Adipocyte (in vitro differentiated cells): Measurements from ENCODE around the gene DNAJC22.

Experiments used
- DNase-seq: peaks from one replicate; pipeline ENCODE4 v3.0.0-alpha.2; 2015; ENCODE audit warnings: low read depth
- H3K27me3 ChIP-seq: replicated peaks from 2 replicates; pipeline ENCODE4 v1.7.0; 2013; ENCODE audit warnings: mild to moderate bottlenecking, low read length, moderate library complexity; ENCODE audit not compliant: control insufficient read depth, insufficient read depth
- H3K36me3 ChIP-seq: 2 replicates; pipeline ENCODE4 v1.7.0; 2013; ENCODE audit warnings: low read length, mild to moderate bottlenecking, moderate library complexity; ENCODE audit not compliant: control insufficient read depth, insufficient read depth, severe bottlenecking
- H3K4me1 ChIP-seq: 2 replicates; pipeline ENCODE4 v1.7.0; 2013; ENCODE audit warnings: mild to moderate bottlenecking, low read length, moderate library complexity; ENCODE audit not compliant: control insufficient read depth, insufficient read depth
- H3K4me3 ChIP-seq: 2 replicates; pipeline ENCODE4 v1.7.0; 2013; ENCODE audit warnings: mild to moderate bottlenecking, low read length, moderate library complexity
- H3K9ac ChIP-seq: 2 replicates; pipeline ENCODE4 v1.7.0; 2013; ENCODE audit warnings: mild to moderate bottlenecking, low read length, moderate library complexity
- H3K9me3 ChIP-seq: 2 replicates; pipeline ENCODE4 v1.7.0; 2013; ENCODE audit warnings: mild to moderate bottlenecking, low read length, moderate library complexity; ENCODE audit not compliant: control insufficient read depth

DNAJC22 gene

GRCh38 chr12:49348781-49349180, 2.1 kb downstream of the DNAJC22 start:
- H3K36me3 ChIP-seq: no peaks in the 10 kb centered on the region
- no peaks in the 10 kb centered on the region for H3K9me3 ChIP-seq
- H3K27me3 ChIP-seq: peaks cover 18% of the 10 kb centered on the region
- no peak overlapping the region for H3K9ac ChIP-seq
- peaks cover 23% of the 10 kb centered on the region for H3K4me1 ChIP-seq
- H3K4me3 ChIP-seq: no peak overlapping the region
- DNase-seq: no peak

- Histone ChIP-seq H3K27me3 (peaks cover 13% of the 10 kb centered on the region), H3K36me3 (no peaks in the 10 kb centered on the region)
Measured at GRCh38 chr12:49349266-49349665, 2.6 kb downstream of the DNAJC22 start.

GRCh38 chr12:49352351-49352750, 5.7 kb downstream of the DNAJC22 start:
- Histone ChIP-seq H3K4me1 (peaks cover 8% of the 10 kb centered on the region), H3K27me3 (peaks cover 2% of the 10 kb centered on the region), H3K9ac (no peak overlapping the region), H3K4me3 (no peak overlapping the region), H3K9me3 (no peaks in the 10 kb centered on the region), H3K36me3 (no peaks in the 10 kb centered on the region)
- no peak for DNase-seq

More at GRCh38 chr12:49349266-49349665, 2.6 kb downstream of the DNAJC22 start:
- H3K4me1 ChIP-seq: peaks cover 23% of the 10 kb centered on the region
- DNase-seq: no peak
- H3K4me3 ChIP-seq: no peak overlapping the region
- no peak overlapping the region for H3K9ac ChIP-seq
- no peaks in the 10 kb centered on the region for H3K9me3 ChIP-seq

GRCh38 chr12:49355913-49356312, 9.2 kb downstream of the DNAJC22 start:
- no peak for DNase-seq
- H3K27me3 ChIP-seq: no peaks in the 10 kb centered on the region
- peaks cover 19% of the 10 kb centered on the region for H3K4me1 ChIP-seq

GRCh38 chr12:49357103-49357678, 10.5 kb downstream of the DNAJC22 start:
- peak; percentile 93 for DNase-seq
- Histone ChIP-seq H3K9me3 (no peaks in the 10 kb centered on the region), H3K4me3 (peak overlapping the region; percentile 29), H3K27me3 (no peaks in the 10 kb centered on the region), H3K4me1 (peaks cover 19% of the 10 kb centered on the region), H3K9ac (peak overlapping the region; percentile 29), H3K36me3 (no peaks in the 10 kb centered on the region)

More at GRCh38 chr12:49355913-49356312, 9.2 kb downstream of the DNAJC22 start:
- Histone ChIP-seq H3K4me3 (no peak overlapping the region), H3K36me3 (no peaks in the 10 kb centered on the region), H3K9me3 (no peaks in the 10 kb centered on the region), H3K9ac (no peak overlapping the region)

GRCh38 chr12:49358483-49359141, 11.9 kb downstream of the DNAJC22 start:
- peak; percentile 83 for DNase-seq
- H3K36me3 ChIP-seq: no peaks in the 10 kb centered on the region
- H3K27me3 ChIP-seq: no peaks in the 10 kb centered on the region
- H3K9ac ChIP-seq: peak overlapping the region; percentile 13
- H3K4me1 ChIP-seq: peaks cover 19% of the 10 kb centered on the region
- no peaks in the 10 kb centered on the region for H3K9me3 ChIP-seq
- H3K4me3 ChIP-seq: peak overlapping the region; percentile 31

- no peaks in the 10 kb centered on the region for H3K9me3 ChIP-seq
- H3K4me1 ChIP-seq: peaks cover 19% of the 10 kb centered on the region
- H3K4me3 ChIP-seq: no peak overlapping the region
- DNase-seq: no peak
- no peak overlapping the region for H3K9ac ChIP-seq
- H3K27me3 ChIP-seq: no peaks in the 10 kb centered on the region
- no peaks in the 10 kb centered on the region for H3K36me3 ChIP-seq
Measured at GRCh38 chr12:49359671-49360070, 13.0 kb downstream of the DNAJC22 start.

- no peaks in the 10 kb centered on the region for H3K36me3 ChIP-seq
- H3K4me3 ChIP-seq: no peak overlapping the region
- no peaks in the 10 kb centered on the region for H3K27me3 ChIP-seq
- no peaks in the 10 kb centered on the region for H3K9me3 ChIP-seq
- H3K4me1 ChIP-seq: peaks cover 31% of the 10 kb centered on the region
- no peak overlapping the region for H3K9ac ChIP-seq
- DNase-seq: no peak
Measured at GRCh38 chr12:49362077-49362476, 15.4 kb downstream of the DNAJC22 start.

- H3K9me3 ChIP-seq: no peaks in the 10 kb centered on the region
- H3K9ac ChIP-seq: no peak overlapping the region
- DNase-seq: peak; percentile 83
- no peaks in the 10 kb centered on the region for H3K27me3 ChIP-seq
- no peak overlapping the region for H3K4me3 ChIP-seq
- peaks cover 29% of the 10 kb centered on the region for H3K4me1 ChIP-seq
- no peaks in the 10 kb centered on the region for H3K36me3 ChIP-seq
Measured at GRCh38 chr12:49364989-49365388, 18.3 kb downstream of the DNAJC22 start.

GRCh38 chr12:49365542-49365941, 18.9 kb downstream of the DNAJC22 start:
- Histone ChIP-seq H3K9ac (no peak overlapping the region), H3K9me3 (no peaks in the 10 kb centered on the region), H3K4me1 (peaks cover 29% of the 10 kb centered on the region), H3K27me3 (no peaks in the 10 kb centered on the region), H3K36me3 (no peaks in the 10 kb centered on the region), H3K4me3 (no peak overlapping the region)
- DNase-seq: peak; percentile 38

GRCh38 chr12:49366096-49366651, 19.5 kb downstream of the DNAJC22 start:
- Histone ChIP-seq H3K9ac (peak overlapping the region; percentile 97), H3K36me3 (no peaks in the 10 kb centered on the region), H3K27me3 (no peaks in the 10 kb centered on the region), H3K9me3 (no peaks in the 10 kb centered on the region), H3K4me3 (peak overlapping the region; percentile 81), H3K4me1 (peaks cover 29% of the 10 kb centered on the region)
- DNase-seq: no peak
